CD14-positive monocyte (primary cell): Measurements from ENCODE around the gene ESM1. TPM values are rescaled to one million over a fixed set of nuclear protein-coding genes. Genes with fewer than 3 reads are reported as not detected.

ENCODE experiments used
- DNase-seq, 3 donors: peaks; one replicate each; pipeline ENCODE4 v3.0.0-alpha.2; 2011 to 2022
- H2AFZ ChIP-seq: 2 replicates; pipeline ENCODE4 v1.6.0; 2012; ENCODE audit warnings: mild to moderate bottlenecking, low read depth, low read length, inconsistent platforms; ENCODE audit not compliant: insufficient read depth, poor library complexity, severe bottlenecking
- H3K27ac ChIP-seq, 2 donors: 1 replicate in 1 of 2; 2 replicates in 1 of 2; pipeline ENCODE4 v1.5.1; 2012 to 2013; ENCODE audit warnings: low read length in 2 of 2, control low read depth in 1 of 2, inconsistent platforms in 1 of 2, low read depth in 1 of 2, mild to moderate bottlenecking in 1 of 2
- H3K27me3 ChIP-seq, 2 donors: one replicate each; pipeline versions ENCODE4 v1.6.0 to v1.6.1; 2011 to 2013; ENCODE audit warnings: low read length in 2 of 2; ENCODE audit not compliant: control insufficient read depth in 2 of 2, insufficient read depth in 2 of 2
- H3K36me3 ChIP-seq, 2 donors: replicated peaks in 1 of 2; 1 replicate in 1 of 2; 2 replicates in 1 of 2; pipeline versions ENCODE4 v1.5.1 to v1.6.1; 2012 to 2013; ENCODE audit warnings: low read length in 2 of 2, control low read depth in 1 of 2, inconsistent platforms in 1 of 2, mild to moderate bottlenecking in 1 of 2; ENCODE audit not compliant: insufficient read depth in 2 of 2, control insufficient read depth in 1 of 2
- H3K4me1 ChIP-seq, 2 donors: 1 replicate in 1 of 2; 2 replicates in 1 of 2; pipeline versions ENCODE4 v1.5.1 to v1.6.1; 2012 to 2013; ENCODE audit warnings: low read length in 2 of 2, control low read depth in 1 of 2, inconsistent platforms in 1 of 2, mild to moderate bottlenecking in 1 of 2, moderate library complexity in 1 of 2; ENCODE audit not compliant: insufficient read depth in 2 of 2, control insufficient read depth in 1 of 2
- H3K4me2 ChIP-seq: replicated peaks from 2 replicates; pipeline ENCODE3; 2012; ENCODE audit warnings: low read length, moderate library complexity, mild to moderate bottlenecking; ENCODE audit not compliant: poor library complexity, severe bottlenecking; ENCODE audit errors: extremely low read depth
- H3K4me3 ChIP-seq, 3 experiments: fragments of 200-600 bp in 1 of 3; sonication (generic) in 1 of 3; replicated peaks in 1 of 3; 1 replicate in 2 of 3; 2 replicates in 1 of 3; pipeline ENCODE4 v1.5.1; 2011 to 2013; ENCODE audit warnings: low read length in 3 of 3, mild to moderate bottlenecking in 3 of 3, control low read depth in 2 of 3, low read depth in 2 of 3, inconsistent platforms in 1 of 3, moderate library complexity in 1 of 3
- H3K79me2 ChIP-seq: 2 replicates; pipeline ENCODE4 v1.6.0; 2012; ENCODE audit warnings: mild to moderate bottlenecking, control low read depth, inconsistent platforms, low read length, moderate library complexity; ENCODE audit not compliant: insufficient read depth
- H3K9ac ChIP-seq: 2 replicates; pipeline ENCODE4 v1.6.0; 2017; ENCODE audit warnings: low read length, mild to moderate bottlenecking; ENCODE audit not compliant: insufficient read depth, poor library complexity, severe bottlenecking
- H3K9me3 ChIP-seq, 2 donors: replicated peaks in 1 of 2; 1 replicate in 1 of 2; 2 replicates in 1 of 2; pipeline versions ENCODE4 v1.5.1 to v1.6.1; 2012 to 2013; ENCODE audit warnings: low read length in 2 of 2, control low read depth in 1 of 2; ENCODE audit not compliant: control insufficient read depth in 1 of 2, insufficient read depth in 1 of 2
- H4K20me1 ChIP-seq: 2 replicates; pipeline ENCODE4 v1.6.0; 2012; ENCODE audit warnings: mild to moderate bottlenecking, low read length, control low read depth, moderate library complexity; ENCODE audit not compliant: insufficient read depth
- H3K27ac Mint-ChIP-seq, 7 donors: one replicate each; pipeline ENCODE4 v1.8.0; 2020; ENCODE audit warnings: mild to moderate bottlenecking in 7 of 7, mixed read lengths in 7 of 7, moderate library complexity in 6 of 7, inconsistent platforms in 2 of 7
- H3K27me3 Mint-ChIP-seq, 3 donors: one replicate each; pipeline ENCODE4 v1.8.0; 2021 to 2022; ENCODE audit warnings: low read depth in 3 of 3, mild to moderate bottlenecking in 3 of 3, mixed read lengths in 3 of 3, moderate library complexity in 3 of 3, inconsistent platforms in 1 of 3
- H3K36me3 Mint-ChIP-seq, 2 donors: one replicate each; pipeline ENCODE4 v1.8.0; 2020; ENCODE audit warnings: mixed read lengths in 2 of 2, inconsistent platforms in 1 of 2, mild to moderate bottlenecking in 1 of 2
- H3K4me1 Mint-ChIP-seq: one replicate; pipeline ENCODE4 v1.8.0; 2020; ENCODE audit warnings: mild to moderate bottlenecking, mixed read lengths
- H3K4me3 Mint-ChIP-seq, 2 donors: one replicate each; pipeline ENCODE4 v1.8.0; 2020; ENCODE audit warnings: mild to moderate bottlenecking in 2 of 2, mixed read lengths in 2 of 2, moderate library complexity in 1 of 2
- H3K9me3 Mint-ChIP-seq, 7 donors: one replicate each; pipeline ENCODE4 v1.8.0; 2020 to 2022; ENCODE audit warnings: mixed read lengths in 7 of 7, mild to moderate bottlenecking in 6 of 7, moderate library complexity in 6 of 7, inconsistent platforms in 2 of 7
- CTCF ChIP-seq: fragments of 200-600 bp; IDR thresholded peaks from one replicate; pipeline ENCODE4 v1.8.0; 2022; ENCODE audit warnings: antibody characterized with exemption, mild to moderate bottlenecking
- WGBS: methylation state at CpG from one replicate; pipeline ENCODE4 v1.1.5; 2013; ENCODE audit warnings: missing lambda C conversion rate; ENCODE audit not compliant: insufficient coverage; 5-methylcytosine and 5-hydroxymethylcytosine counted together
- intact Hi-C, 2 donors: fragments of 100-400 bp; cut with micrococcal nuclease; formaldehyde crosslinking; loops; one replicate each; pipeline versions ENCODE4 v1.15.0 to v1.15.1; 2023
- polyA plus RNA-seq, 3 donors: library from polyadenylated mRNA; depleted of rRNA in 1 of 3; unstranded in 2 of 3; stranded (reverse) in 1 of 3; fragments of 300-500 nt in 2 of 3; fragments of >200 nt in 1 of 3; fragmentation: Illumina TruSeq in 2 of 3; gene quantifications; 1 replicate in 2 of 3; 2 replicates in 1 of 3; pipeline ENCODE4 v1.2.3, GENCODE V29; 2012 to 2021

ESM1 gene
- polyA plus RNA-seq, 3 donors = not detected

DNA sequence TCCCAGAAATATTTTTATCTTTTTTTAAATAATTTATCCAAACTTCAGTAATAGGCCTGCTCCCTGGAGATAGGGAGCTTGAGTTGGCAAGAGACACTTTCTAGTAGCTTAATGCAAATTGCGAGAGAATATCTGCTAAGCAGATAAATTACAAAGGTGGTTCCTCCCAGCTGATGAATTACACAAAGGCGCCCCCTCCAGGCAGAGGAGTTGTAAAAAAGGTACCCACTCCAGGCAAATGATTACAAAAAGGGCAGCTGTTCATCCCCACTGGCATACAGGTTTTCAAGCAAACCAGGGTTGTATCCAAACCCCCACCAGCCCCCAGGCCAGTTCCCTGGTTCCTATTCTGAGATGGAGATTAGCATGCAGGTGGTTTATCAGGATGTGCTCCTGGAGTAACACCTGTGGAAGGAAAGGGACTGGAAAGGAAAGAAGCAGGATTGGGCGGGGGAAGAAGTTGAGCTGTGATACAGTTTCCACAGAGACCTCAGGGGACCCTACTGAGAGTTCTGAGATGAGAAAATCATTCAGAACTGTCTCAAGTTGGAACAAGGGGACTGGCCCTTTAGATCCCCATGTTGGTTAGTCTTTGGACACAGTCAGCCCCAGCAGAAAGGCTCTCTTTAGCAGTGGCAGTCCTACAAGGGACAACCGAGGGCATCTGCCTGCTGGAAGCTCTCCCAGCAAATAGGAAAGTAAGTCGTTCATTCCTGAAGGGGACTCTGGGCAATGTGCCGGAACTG, 25.5 kb downstream of the ESM1 start:
- Mint-ChIP-seq H3K4me1 (no peaks in the 10 kb centered on the region), H3K36me3 (no peaks in the 10 kb centered on the region), H3K27me3 (peaks cover 2 to 17% (median 7%) of the 10 kb centered on the region in 3 donors), H3K9me3 (no peaks in the 10 kb centered on the region), H3K27ac (no peak overlapping the region), H3K4me3 (no peak overlapping the region)
- no peak for DNase-seq
- intact Hi-C loops = no loop called here
- Histone ChIP-seq H3K4me2 (no peak overlapping the region), H2AFZ (no peak overlapping the region), H3K36me3 (no peaks in the 10 kb centered on the region), H3K27me3 (peaks cover 0 to 2% of the 10 kb centered on the region in 2 donors), H3K9me3 (no peaks in the 10 kb centered on the region), H3K9ac (no peak overlapping the region), H3K27ac (no peak overlapping the region), H3K4me1 (no peaks in the 10 kb centered on the region), H3K4me3 (no peak overlapping the region), H3K79me2 (no peaks in the 10 kb centered on the region), H4K20me1 (no peaks in the 10 kb centered on the region)
- TF ChIP-seq CTCF = no peak
- WGBS = 96% methylated on average over 3 of the region's 6 CpGs

- Histone ChIP-seq H4K20me1 (no peaks in the 10 kb centered on the region), H3K79me2 (no peaks in the 10 kb centered on the region), H3K9ac (no peak overlapping the region), H3K27ac (no peak overlapping the region), H3K36me3 (no peaks in the 10 kb centered on the region), H3K27me3 (peaks cover 0 to 2% of the 10 kb centered on the region in 2 donors), H3K4me1 (no peaks in the 10 kb centered on the region), H3K4me2 (no peak overlapping the region), H3K9me3 (no peaks in the 10 kb centered on the region), H3K4me3 (no peak overlapping the region), H2AFZ (no peak overlapping the region)
- Mint-ChIP-seq H3K4me3 (no peak overlapping the region), H3K27ac (no peak overlapping the region), H3K4me1 (no peaks in the 10 kb centered on the region), H3K9me3 (peaks cover 0 to 5% (median 2%) of the 10 kb centered on the region in 7 donors), H3K27me3 (peaks cover 3 to 17% (median 7%) of the 10 kb centered on the region in 3 donors), H3K36me3 (no peaks in the 10 kb centered on the region)
- TF ChIP-seq CTCF = no peak
- DNase-seq = no peak
- intact Hi-C loops = no loop called here
Measured at GRCh38 chr5:54956922-54957321, 28.5 kb downstream of the ESM1 start.
